DND-41 (cell line): ENCODE results near the gene OR8B3.

Experiments used
- ATAC-seq: fragments of 200-7000 bp; cut with Tn5 transposase; 3 replicates; pipeline ENCODE4 v1.9.1; 2021; ENCODE audit warnings: low read depth; ENCODE audit not compliant: insufficient read depth
- DNase-seq: peaks from one replicate; pipeline ENCODE4 v3.0.0-alpha.2; 2020
- H2AFZ ChIP-seq: 2 replicates; pipeline ENCODE4 v1.6.0; 2012; ENCODE audit warnings: low read depth, low read length
- H3K27ac ChIP-seq: 2 replicates; pipeline ENCODE4 v1.5.1; 2012; ENCODE audit warnings: low read length, inconsistent platforms
- H3K27me3 ChIP-seq: fragments of 200-600 bp; sonication (generic); 2 replicates; pipeline ENCODE4 v1.6.0; 2012; ENCODE audit warnings: low read length, mild to moderate bottlenecking, inconsistent platforms; ENCODE audit not compliant: insufficient read depth, poor library complexity
- H3K36me3 ChIP-seq: 2 replicates; pipeline ENCODE4 v1.5.1; 2012; ENCODE audit warnings: low read length, inconsistent platforms; ENCODE audit not compliant: insufficient read depth
- H3K4me1 ChIP-seq: 2 replicates; pipeline ENCODE4 v1.5.1; 2012; ENCODE audit warnings: mild to moderate bottlenecking, low read length; ENCODE audit not compliant: insufficient read depth
- H3K4me2 ChIP-seq: 2 replicates; pipeline ENCODE4 v1.6.0; 2012; ENCODE audit warnings: mild to moderate bottlenecking, moderate library complexity, low read length, inconsistent platforms; ENCODE audit not compliant: insufficient read depth
- H3K4me3 ChIP-seq, 2 experiments: fragments of 200-600 bp in 1 of 2; shearing (Covaris generic) in 1 of 2; 2 replicates each; pipeline ENCODE4 v1.5.1; 2012 to 2016; ENCODE audit warnings: inconsistent platforms in 2 of 2, low read length in 2 of 2, mild to moderate bottlenecking in 2 of 2, low read depth in 1 of 2, moderate library complexity in 1 of 2
- H3K79me2 ChIP-seq: 2 replicates; pipeline ENCODE4 v1.6.0; 2012; ENCODE audit warnings: low read length, inconsistent platforms; ENCODE audit not compliant: insufficient read depth
- H3K9ac ChIP-seq: 2 replicates; pipeline ENCODE4 v1.6.0; 2012; ENCODE audit warnings: low read depth, mild to moderate bottlenecking, inconsistent platforms, low read length, moderate library complexity
- H3K9me3 ChIP-seq: 2 replicates; pipeline ENCODE4 v1.5.1; 2012; ENCODE audit warnings: low read length, moderate library complexity, mild to moderate bottlenecking, inconsistent platforms; ENCODE audit not compliant: insufficient read depth, severe bottlenecking
- H4K20me1 ChIP-seq: 2 replicates; pipeline ENCODE4 v1.6.0; 2012; ENCODE audit warnings: low read length; ENCODE audit not compliant: insufficient read depth
- CTCF ChIP-seq: IDR thresholded peaks from 2 replicates; pipeline ENCODE4 v1.5.1; 2012; ENCODE audit warnings: borderline replicate concordance, low read length, moderate library complexity, mild to moderate bottlenecking; ENCODE audit not compliant: poor library complexity, severe bottlenecking; ENCODE audit errors: extremely low read depth
- EZH2 ChIP-seq: IDR thresholded peaks from 3 replicates; pipeline ENCODE4 v1.6.1; 2012; ENCODE audit warnings: borderline replicate concordance, low read depth, mild to moderate bottlenecking, moderate library complexity, low read length, inconsistent platforms; ENCODE audit not compliant: severe bottlenecking

The OR8B3 gene

GRCh38 chr11:124398924-124399323 lies at the start of gene OR8B3:
Gene OR8B3 (minus strand): TSS chr11:124399024. CDS start chr11:124397351, 1,673 bp downstream.
- H3K27me3 ChIP-seq = no peaks in the 10 kb centered on the region
- H4K20me1 ChIP-seq = no peaks in the 10 kb centered on the region
- no peak within 1 kb of the TSS for H3K4me3 ChIP-seq
- H3K79me2 ChIP-seq = no peaks in the 10 kb centered on the region
- ATAC-seq (no peak), DNase-seq (no peak)
- H3K9ac ChIP-seq = no peak within 1 kb of the TSS
- H3K27ac ChIP-seq = no peak within 1 kb of the TSS
- TF ChIP-seq CTCF (no peak), EZH2 (no peak)
- no peak within 1 kb of the TSS for H3K4me2 ChIP-seq
- H3K36me3 ChIP-seq = no peaks in the 10 kb centered on the region
- H2AFZ ChIP-seq = no peak within 1 kb of the TSS
- no peaks in the 10 kb centered on the region for H3K4me1 ChIP-seq
- H3K9me3 ChIP-seq = no peaks in the 10 kb centered on the region

- TF ChIP-seq EZH2 (no peak), CTCF (no peak)
- ATAC-seq = no peak
- Histone ChIP-seq H3K4me1 (no peaks in the 10 kb centered on the region), H3K79me2 (no peaks in the 10 kb centered on the region), H3K4me3 (no peak overlapping the region), H4K20me1 (no peaks in the 10 kb centered on the region), H3K36me3 (no peaks in the 10 kb centered on the region), H3K9me3 (no peaks in the 10 kb centered on the region), H3K27ac (no peak overlapping the region), H3K4me2 (no peak overlapping the region), H3K27me3 (peaks cover 6% of the 10 kb centered on the region), H3K9ac (no peak overlapping the region), H2AFZ (no peak overlapping the region)
- no peak for DNase-seq
Measured at GRCh38 chr11:124446916-124447315, 48.1 kb upstream of the OR8B3 start.

- Histone ChIP-seq H3K9ac (no peak within 1 kb of the TSS), H3K36me3 (no peaks in the 10 kb centered on the region), H3K4me3 (no peak within 1 kb of the TSS), H4K20me1 (no peaks in the 10 kb centered on the region), H3K4me1 (no peaks in the 10 kb centered on the region), H2AFZ (no peak within 1 kb of the TSS), H3K4me2 (no peak within 1 kb of the TSS), H3K79me2 (no peaks in the 10 kb centered on the region), H3K9me3 (no peaks in the 10 kb centered on the region), H3K27ac (no peak within 1 kb of the TSS), H3K27me3 (peaks cover 6% of the 10 kb centered on the region)
- TF ChIP-seq EZH2 = no peak
- TF ChIP-seq CTCF = no peak
- DNase-seq (no peak), ATAC-seq (no peak)
Measured at GRCh38 chr11:124445646-124446150, 46.9 kb upstream of the OR8B3 start, which contains the start of gene OR8B8. Gene OR8B8 (minus strand): TSS chr11:124445696. CDS start chr11:124441085, 4,611 bp downstream.
